ENCODE measurements around the gene ATF7. TPM values are rescaled to one million over a fixed set of nuclear protein-coding genes. Genes with fewer than 3 reads are reported as not detected.

The ATF7 gene
- total and polyA plus RNA-seq, 9 of the 15 experiments (the other 6 are each of a cell fraction or from before 2014, with no cell fraction given) = 10.6 to 30.4 (median 20.7) TPM

GRCh38 chr12:53532524-53533445, 93.4 kb downstream of the ATF7 start:
- no peaks in the 10 kb centered on the region for H3K27me3 ChIP-seq (ENCODE audit: control insufficient read depth in 2 of 2, insufficient read depth in 2 of 2, low read length in 2 of 2)
- no peaks in the 10 kb centered on the region for H3K4me1 ChIP-seq (replicated peaks in 1 of 2; ENCODE audit: control insufficient read depth in 2 of 2, insufficient read depth in 2 of 2, low read length in 2 of 2)
- ChIA-PET CTCF (ENCODE audit: low intra/inter-chr PET ratio) (interaction anchor here (0.6 kb wide), 1 partner anchor 143 kb away, joined by 7 read pairs; no protein-coding TSS in a partner anchor), POLR2A (interaction anchor here (0.8 kb wide), 2 partner anchors 11 to 24 kb away, joined by 3 read pairs; no protein-coding TSS in a partner anchor)
- FAIRE-seq = no peak
- no peaks in the 10 kb centered on the region for H3K9me1 ChIP-seq (ENCODE audit: control insufficient read depth, insufficient read depth, low read length)
- no peaks in the 10 kb centered on the region for H4K20me1 ChIP-seq (replicated peaks; ENCODE audit: control insufficient read depth, insufficient read depth, low read length)
- H3K27ac ChIP-seq (ENCODE audit: extremely low read depth, low read depth, low read length) = no peak overlapping the region
- no peaks in the 10 kb centered on the region for H3K79me2 ChIP-seq (ENCODE audit: control insufficient read depth, insufficient read depth, low read length)
- H3K9ac ChIP-seq (ENCODE audit: insufficient read depth in 1 of 2, low read depth in 2 of 2, low read length in 2 of 2) = no peak overlapping the region
- in situ Hi-C loops (cut with MboI) = no loop called here
- no peak overlapping the region for H2AFZ ChIP-seq (ENCODE audit: low read depth, low read length)
- H3K9me3 ChIP-seq (replicated peaks; ENCODE audit: control insufficient read depth, insufficient read depth, low read depth, low read length) = no peaks in the 10 kb centered on the region
- peaks cover 59% of the 10 kb centered on the region; the same call in 2 of the 3 replicates for H3K36me3 ChIP-seq (ENCODE audit: control insufficient read depth, insufficient read depth, low read length)
- H3K4me2 ChIP-seq (ENCODE audit: insufficient read depth, low read length) = no peak overlapping the region
- DNase-seq (ENCODE audit: extremely low read depth in 1 of 4, low spot score in 3 of 4) = no peak
- ATAC-seq = no peak
- 92% methylated on average over 7 of the region's 7 CpGs for WGBS (ENCODE audit: insufficient coverage, low coverage, missing lambda C conversion rate)
- intact Hi-C loops (cut with micrococcal nuclease) = no loop called here
- no peak overlapping the region for H3K4me3 ChIP-seq
- BruUV-seq (replicated peaks) = no TSS peak
- no peak for TF ChIP-seq SRSF3 (IDR thresholded peaks at IDR 0.05; ENCODE audit: insufficient read depth, low read length)
- TF ChIP-seq CBFA2T2 (conservative IDR thresholded peaks at IDR 0.05) = no peak
- TF ChIP-seq, protein P1, sequence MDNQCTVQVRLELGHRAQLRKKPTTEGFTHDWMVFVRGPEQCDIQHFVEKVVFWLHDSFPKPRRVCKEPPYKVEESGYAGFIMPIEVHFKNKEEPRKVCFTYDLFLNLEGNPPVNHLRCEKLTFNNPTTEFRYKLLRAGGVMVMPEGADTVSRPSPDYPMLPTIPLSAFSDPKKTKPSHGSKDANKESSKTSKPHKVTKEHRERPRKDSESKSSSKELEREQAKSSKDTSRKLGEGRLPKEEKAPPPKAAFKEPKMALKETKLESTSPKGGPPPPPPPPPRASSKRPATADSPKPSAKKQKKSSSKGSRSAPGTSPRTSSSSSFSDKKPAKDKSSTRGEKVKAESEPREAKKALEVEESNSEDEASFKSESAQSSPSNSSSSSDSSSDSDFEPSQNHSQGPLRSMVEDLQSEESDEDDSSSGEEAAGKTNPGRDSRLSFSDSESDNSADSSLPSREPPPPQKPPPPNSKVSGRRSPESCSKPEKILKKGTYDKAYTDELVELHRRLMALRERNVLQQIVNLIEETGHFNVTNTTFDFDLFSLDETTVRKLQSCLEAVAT (IDR thresholded peaks at IDR 0.05) = no peak
- TF ChIP-seq TRIM28 (IDR thresholded peaks at IDR 0.05) = no peak
- TF ChIP-seq FOXO4 (CRISPR knock-in tag; IDR thresholded peaks at IDR 0.05) = no peak
- no peak for TF ChIP-seq RBM22 (IDR thresholded peaks at IDR 0.05; ENCODE audit: low read depth, low read length, poor library complexity, severe bottlenecking)
- no peak for TF ChIP-seq ZNF551 (CRISPR knock-in tag; IDR thresholded peaks at IDR 0.05)
- no peak for TF ChIP-seq MIER1 (IDR thresholded peaks at IDR 0.05; ENCODE audit: low read depth)
- no peak for TF ChIP-seq DMBX1 (CRISPR knock-in tag; IDR thresholded peaks at IDR 0.05; ENCODE audit: borderline replicate concordance)
- TF ChIP-seq, protein P2, sequence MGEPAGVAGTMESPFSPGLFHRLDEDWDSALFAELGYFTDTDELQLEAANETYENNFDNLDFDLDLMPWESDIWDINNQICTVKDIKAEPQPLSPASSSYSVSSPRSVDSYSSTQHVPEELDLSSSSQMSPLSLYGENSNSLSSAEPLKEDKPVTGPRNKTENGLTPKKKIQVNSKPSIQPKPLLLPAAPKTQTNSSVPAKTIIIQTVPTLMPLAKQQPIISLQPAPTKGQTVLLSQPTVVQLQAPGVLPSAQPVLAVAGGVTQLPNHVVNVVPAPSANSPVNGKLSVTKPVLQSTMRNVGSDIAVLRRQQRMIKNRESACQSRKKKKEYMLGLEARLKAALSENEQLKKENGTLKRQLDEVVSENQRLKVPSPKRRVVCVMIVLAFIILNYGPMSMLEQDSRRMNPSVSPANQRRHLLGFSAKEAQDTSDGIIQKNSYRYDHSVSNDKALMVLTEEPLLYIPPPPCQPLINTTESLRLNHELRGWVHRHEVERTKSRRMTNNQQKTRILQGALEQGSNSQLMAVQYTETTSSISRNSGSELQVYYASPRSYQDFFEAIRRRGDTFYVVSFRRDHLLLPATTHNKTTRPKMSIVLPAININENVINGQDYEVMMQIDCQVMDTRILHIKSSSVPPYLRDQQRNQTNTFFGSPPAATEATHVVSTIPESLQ (CRISPR knock-in tag; IDR thresholded peaks at IDR 0.05) = no peak
- TF ChIP-seq FOXJ2 (tag; IDR thresholded peaks at IDR 0.05) = no peak
- TF ChIP-seq POLR3A (IDR thresholded peaks at IDR 0.05; ENCODE audit: borderline replicate concordance, extremely low read depth, insufficient read depth, insufficient read length) = no peak
- no peak for TF ChIP-seq ZNF830 (CRISPR knock-in tag; IDR thresholded peaks at IDR 0.05)
- TF ChIP-seq, protein P3, sequence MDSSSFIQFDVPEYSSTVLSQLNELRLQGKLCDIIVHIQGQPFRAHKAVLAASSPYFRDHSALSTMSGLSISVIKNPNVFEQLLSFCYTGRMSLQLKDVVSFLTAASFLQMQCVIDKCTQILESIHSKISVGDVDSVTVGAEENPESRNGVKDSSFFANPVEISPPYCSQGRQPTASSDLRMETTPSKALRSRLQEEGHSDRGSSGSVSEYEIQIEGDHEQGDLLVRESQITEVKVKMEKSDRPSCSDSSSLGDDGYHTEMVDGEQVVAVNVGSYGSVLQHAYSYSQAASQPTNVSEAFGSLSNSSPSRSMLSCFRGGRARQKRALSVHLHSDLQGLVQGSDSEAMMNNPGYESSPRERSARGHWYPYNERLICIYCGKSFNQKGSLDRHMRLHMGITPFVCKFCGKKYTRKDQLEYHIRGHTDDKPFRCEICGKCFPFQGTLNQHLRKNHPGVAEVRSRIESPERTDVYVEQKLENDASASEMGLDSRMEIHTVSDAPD (CRISPR knock-in tag; IDR thresholded peaks at IDR 0.05) = no peak

Data from K562 (cell line).